HCT116 (cell line): ENCODE results near the gene CCDC112.

Experiments used
- CBX3 ChIP-seq: IDR thresholded peaks from 2 replicates; pipeline ENCODE4 v1.6.1; 2012; ENCODE audit warnings: low read depth
- CEBPB ChIP-seq: IDR thresholded peaks from 2 replicates; pipeline ENCODE4 v1.6.1; 2012; ENCODE audit warnings: low read depth
- EZH2 ChIP-seq: fragments of 200-600 bp; sonication (generic); IDR thresholded peaks from 2 replicates; pipeline ENCODE4 v1.6.1; 2017; ENCODE audit warnings: antibody characterized with exemption, mixed run types
- FOSL1 ChIP-seq: IDR thresholded peaks from 2 replicates; pipeline ENCODE4 v1.6.1; 2012; ENCODE audit warnings: low read depth
- POLR2A ChIP-seq: IDR thresholded peaks from 2 replicates; pipeline ENCODE4 v1.7.0; 2011; ENCODE audit warnings: borderline replicate concordance; ENCODE audit not compliant: insufficient read depth, insufficient read length; ENCODE audit errors: extremely low read depth
- POLR2AphosphoS5 ChIP-seq: IDR thresholded peaks from 2 replicates; pipeline ENCODE4 v1.6.1; 2011; ENCODE audit warnings: mild to moderate bottlenecking, low read depth, low read length, moderate library complexity
- SIN3A ChIP-seq: IDR thresholded peaks from 2 replicates; pipeline ENCODE4 v1.6.1; 2012; ENCODE audit warnings: low read depth
- SRF ChIP-seq: IDR thresholded peaks from 2 replicates; pipeline ENCODE4 v1.6.1; 2012; ENCODE audit warnings: low read depth
- TCF7L2 ChIP-seq: IDR thresholded peaks from 2 replicates; pipeline ENCODE4 v1.7.0; 2011; ENCODE audit warnings: borderline replicate concordance, inconsistent platforms; ENCODE audit not compliant: insufficient read depth, insufficient read length; ENCODE audit errors: extremely low read depth
- YY1 ChIP-seq: IDR thresholded peaks from 2 replicates; pipeline ENCODE4 v1.6.1; 2011; ENCODE audit warnings: low read length, low read depth, moderate library complexity, mild to moderate bottlenecking; ENCODE audit not compliant: insufficient replicate concordance; ENCODE audit errors: extremely low read depth
- ZNF274 ChIP-seq: fragments of 200-500 bp; sonication (Bioruptor generic); IDR thresholded peaks from 2 replicates; pipeline ENCODE4 v1.6.1; 2014; ENCODE audit warnings: mild to moderate bottlenecking, low read depth, low read length, inconsistent platforms
- TF ChIP-seq, protein P1 (sequence below), 3 experiments: fragments of 200-600 bp in 1 of 3; sonication (generic) in 1 of 3; IDR thresholded peaks in 2 of 3; conservative IDR thresholded peaks in 1 of 3; 2 replicates each; pipeline ENCODE4 v1.5.1; 2012 to 2017; ENCODE audit warnings: low read depth in 2 of 3, low read length in 2 of 3, antibody characterized with exemption in 1 of 3, borderline replicate concordance in 1 of 3, control low read depth in 1 of 3, mild to moderate bottlenecking in 1 of 3, mixed read lengths in 1 of 3, mixed run types in 1 of 3, moderate library complexity in 1 of 3; ENCODE audit not compliant: insufficient read depth in 1 of 3
- TF ChIP-seq, protein P2 (sequence below): IDR thresholded peaks from 2 replicates; pipeline ENCODE4 v1.6.1; 2012; ENCODE audit warnings: low read depth

DNA sequence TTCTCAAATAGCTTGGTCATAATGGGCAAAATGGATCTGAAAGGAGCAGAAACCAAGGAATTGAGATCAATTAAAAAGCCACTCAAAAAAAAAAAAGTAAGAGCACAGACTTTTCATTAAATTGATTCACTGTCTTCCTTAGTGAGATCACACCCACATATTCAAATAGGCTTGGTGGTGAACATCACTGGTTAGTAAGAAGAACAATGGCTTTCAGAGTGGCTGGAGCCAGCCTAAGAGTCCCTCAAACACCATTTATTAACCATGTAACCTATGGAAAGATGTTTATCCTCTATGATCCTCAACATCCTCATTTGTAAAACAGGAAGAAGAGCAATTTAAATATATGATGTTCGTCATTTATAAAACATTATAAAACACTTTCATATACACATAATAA, 12.4 kb downstream of the CCDC112 start:
- TF ChIP-seq, protein P1, sequence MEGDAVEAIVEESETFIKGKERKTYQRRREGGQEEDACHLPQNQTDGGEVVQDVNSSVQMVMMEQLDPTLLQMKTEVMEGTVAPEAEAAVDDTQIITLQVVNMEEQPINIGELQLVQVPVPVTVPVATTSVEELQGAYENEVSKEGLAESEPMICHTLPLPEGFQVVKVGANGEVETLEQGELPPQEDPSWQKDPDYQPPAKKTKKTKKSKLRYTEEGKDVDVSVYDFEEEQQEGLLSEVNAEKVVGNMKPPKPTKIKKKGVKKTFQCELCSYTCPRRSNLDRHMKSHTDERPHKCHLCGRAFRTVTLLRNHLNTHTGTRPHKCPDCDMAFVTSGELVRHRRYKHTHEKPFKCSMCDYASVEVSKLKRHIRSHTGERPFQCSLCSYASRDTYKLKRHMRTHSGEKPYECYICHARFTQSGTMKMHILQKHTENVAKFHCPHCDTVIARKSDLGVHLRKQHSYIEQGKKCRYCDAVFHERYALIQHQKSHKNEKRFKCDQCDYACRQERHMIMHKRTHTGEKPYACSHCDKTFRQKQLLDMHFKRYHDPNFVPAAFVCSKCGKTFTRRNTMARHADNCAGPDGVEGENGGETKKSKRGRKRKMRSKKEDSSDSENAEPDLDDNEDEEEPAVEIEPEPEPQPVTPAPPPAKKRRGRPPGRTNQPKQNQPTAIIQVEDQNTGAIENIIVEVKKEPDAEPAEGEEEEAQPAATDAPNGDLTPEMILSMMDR (IDR thresholded peaks at IDR 0.05 in 2 of 3, conservative IDR thresholded peaks at IDR 0.05 in 1 of 3; ENCODE audit: borderline replicate concordance in 1 of 3, insufficient read depth in 1 of 3, low read depth in 2 of 3, low read length in 2 of 3), result no peak
- TF ChIP-seq EZH2 (no peak), YY1 (no peak), POLR2A (no peak), FOSL1 (no peak), POLR2AphosphoS5 (no peak), CEBPB (no peak), TCF7L2 (no peak), SIN3A (no peak), CBX3 (no peak), ZNF274 (no peak), SRF (no peak)
- TF ChIP-seq, protein P2, sequence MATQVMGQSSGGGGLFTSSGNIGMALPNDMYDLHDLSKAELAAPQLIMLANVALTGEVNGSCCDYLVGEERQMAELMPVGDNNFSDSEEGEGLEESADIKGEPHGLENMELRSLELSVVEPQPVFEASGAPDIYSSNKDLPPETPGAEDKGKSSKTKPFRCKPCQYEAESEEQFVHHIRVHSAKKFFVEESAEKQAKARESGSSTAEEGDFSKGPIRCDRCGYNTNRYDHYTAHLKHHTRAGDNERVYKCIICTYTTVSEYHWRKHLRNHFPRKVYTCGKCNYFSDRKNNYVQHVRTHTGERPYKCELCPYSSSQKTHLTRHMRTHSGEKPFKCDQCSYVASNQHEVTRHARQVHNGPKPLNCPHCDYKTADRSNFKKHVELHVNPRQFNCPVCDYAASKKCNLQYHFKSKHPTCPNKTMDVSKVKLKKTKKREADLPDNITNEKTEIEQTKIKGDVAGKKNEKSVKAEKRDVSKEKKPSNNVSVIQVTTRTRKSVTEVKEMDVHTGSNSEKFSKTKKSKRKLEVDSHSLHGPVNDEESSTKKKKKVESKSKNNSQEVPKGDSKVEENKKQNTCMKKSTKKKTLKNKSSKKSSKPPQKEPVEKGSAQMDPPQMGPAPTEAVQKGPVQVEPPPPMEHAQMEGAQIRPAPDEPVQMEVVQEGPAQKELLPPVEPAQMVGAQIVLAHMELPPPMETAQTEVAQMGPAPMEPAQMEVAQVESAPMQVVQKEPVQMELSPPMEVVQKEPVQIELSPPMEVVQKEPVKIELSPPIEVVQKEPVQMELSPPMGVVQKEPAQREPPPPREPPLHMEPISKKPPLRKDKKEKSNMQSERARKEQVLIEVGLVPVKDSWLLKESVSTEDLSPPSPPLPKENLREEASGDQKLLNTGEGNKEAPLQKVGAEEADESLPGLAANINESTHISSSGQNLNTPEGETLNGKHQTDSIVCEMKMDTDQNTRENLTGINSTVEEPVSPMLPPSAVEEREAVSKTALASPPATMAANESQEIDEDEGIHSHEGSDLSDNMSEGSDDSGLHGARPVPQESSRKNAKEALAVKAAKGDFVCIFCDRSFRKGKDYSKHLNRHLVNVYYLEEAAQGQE, result no peak
